Thoracic aorta (tissue), 2 donors: ENCODE measurements around the gene CCDC194. TPM values are rescaled to one million over a fixed set of nuclear protein-coding genes. Genes with fewer than 3 reads are reported as not detected.

ENCODE experiments used
- ATAC-seq: fragments of 150-250 bp; one replicate; pipeline ENCODE4 v1.8.0; 2017; ENCODE audit warnings: low read depth; ENCODE audit not compliant: insufficient number of reproducible peaks, low FRiP score
- DNase-seq: peaks from one replicate; pipeline ENCODE4 v3.0.0-alpha.2; 2020; ENCODE audit warnings: low spot score
- H3K27ac ChIP-seq, 2 donors: fragments of 200-600 bp; sonication (generic); 1 replicate in 1 of 2; 2 replicates in 1 of 2; pipeline ENCODE4 v1.5.1; 2016; ENCODE audit warnings: mild to moderate bottlenecking in 2 of 2, moderate library complexity in 2 of 2
- H3K27me3 ChIP-seq: fragments of 200-600 bp; sonication (generic); replicated peaks from 2 replicates; pipeline ENCODE4 v1.6.0; 2016; ENCODE audit warnings: mild to moderate bottlenecking; ENCODE audit not compliant: insufficient read depth
- H3K36me3 ChIP-seq: fragments of 200-600 bp; sonication (generic); one replicate; pipeline ENCODE4 v1.5.1; 2016
- H3K4me1 ChIP-seq, 2 donors: fragments of 200-600 bp; sonication (generic); 1 replicate in 1 of 2; 2 replicates in 1 of 2; pipeline versions ENCODE4 v1.5.1 to v1.6.0; 2016; ENCODE audit warnings: low read depth in 2 of 2, mild to moderate bottlenecking in 1 of 2; ENCODE audit not compliant: control insufficient read depth in 1 of 2
- H3K4me3 ChIP-seq: fragments of 200-600 bp; sonication (generic); 2 replicates; pipeline ENCODE4 v1.5.1; 2016; ENCODE audit warnings: mild to moderate bottlenecking
- H3K9me3 ChIP-seq: fragments of 200-600 bp; sonication (generic); 2 replicates; pipeline ENCODE4 v1.5.1; 2016
- CTCF ChIP-seq: fragments of 200-600 bp; sonication (generic); IDR thresholded peaks from one replicate; pipeline ENCODE4 v1.5.1; 2019; ENCODE audit warnings: antibody characterized with exemption
- total RNA-seq, 2 donors: library from RNA; depleted of rRNA; stranded (reverse); fragments of >200 nt; gene quantifications; one replicate each; pipeline versions ENCODE4 v1.1.0 to v1.2.3, GENCODE V29; 2016

The CCDC194 gene
- total RNA-seq, 2 donors from 2014 or later: not detected

GRCh38 chr19:17341386-17341785 is 52.6 kb downstream of the CCDC194 start:
- no peak for TF ChIP-seq CTCF
- DNase-seq (no peak), ATAC-seq (no peak)
- Histone ChIP-seq H3K4me1 (peaks cover 7 to 19% of the 10 kb centered on the region in 2 donors), H3K36me3 (peaks cover 9% of the 10 kb centered on the region), H3K4me3 (no peak overlapping the region), H3K9me3 (no peaks in the 10 kb centered on the region), H3K27me3 (no peaks in the 10 kb centered on the region), H3K27ac (no peak overlapping the region)

- H3K27ac ChIP-seq: no peak overlapping the region
- no peak overlapping the region for H3K4me3 ChIP-seq
- H3K4me1 ChIP-seq: peaks cover 7 to 18% of the 10 kb centered on the region in 2 donors
- no peaks in the 10 kb centered on the region for H3K9me3 ChIP-seq
- no peak for TF ChIP-seq CTCF
- H3K36me3 ChIP-seq: peaks cover 9% of the 10 kb centered on the region
- ATAC-seq: no peak
- no peak for DNase-seq
- no peaks in the 10 kb centered on the region for H3K27me3 ChIP-seq
These were observed 53.1 kb downstream of the CCDC194 start for GRCh38 chr19:17340871-17341357.

Other genes starting within 250 kb of the CCDC194 start
- 10 to 100 TPM; 11.5 to 13.7 TPM for gene USE1, start 178.8 kb downstream of the CCDC194 start, total RNA-seq
- gene OCEL1, start 168.0 kb downstream of the CCDC194 start, total RNA-seq: 10 to 100 TPM; 12.4 to 13.3 TPM
- 10 to 100 TPM; 42.0 to 68.1 TPM for gene NR2F6, start 148.3 kb downstream of the CCDC194 start, total RNA-seq
- gene USHBP1, start 129.5 kb downstream of the CCDC194 start, total RNA-seq: 1 to 10 TPM; 3.5 to 4.0 TPM
- 10 to 100 TPM; 55.2 to 87.2 TPM for gene BABAM1, start 126.8 kb downstream of the CCDC194 start, total RNA-seq
- gene ANKLE1, start 112.3 kb downstream of the CCDC194 start, total RNA-seq: 1 to 10 TPM in 1 of 2 donors, not detected in 1; 1.2 TPM
- gene ABHD8, start 90.8 kb downstream of the CCDC194 start, total RNA-seq: 10 to 100 TPM in 1 of 2 donors, 1 to 10 TPM in 1; 9.8 to 24.0 TPM
- gene MRPL34, start 88.3 kb downstream of the CCDC194 start, total RNA-seq: 100 to 1,000 TPM; 132 to 140 TPM
- 10 to 100 TPM in 1 of 2 donors, 1 to 10 TPM in 1; 8.9 to 13.5 TPM for gene DDA1, start 84.6 kb downstream of the CCDC194 start, total RNA-seq
- 10 to 100 TPM in 1 of 2 donors, 1 to 10 TPM in 1; 9.5 to 13.4 TPM for gene ANO8, start 59.3 kb downstream of the CCDC194 start, total RNA-seq
- 10 to 100 TPM; 20.7 to 72.5 TPM for gene GTPBP3, start 56.6 kb downstream of the CCDC194 start, total RNA-seq
- 100 to 1,000 TPM; 120 to 126 TPM for gene PLVAP, start 16.9 kb downstream of the CCDC194 start, total RNA-seq
- gene BST2, start 11.4 kb upstream of the CCDC194 start, total RNA-seq: 100 to 1,000 TPM; 113 to 144 TPM
- 100 to 1,000 TPM in 1 of 2 donors, 10 to 100 TPM in 1; 25.3 to 103 TPM for gene MVB12A, start 25.9 kb upstream of the CCDC194 start, total RNA-seq
- not detected for gene TMEM221, start 54.5 kb upstream of the CCDC194 start, total RNA-seq
- not detected for gene NXNL1, start 66.7 kb upstream of the CCDC194 start, total RNA-seq
- gene SLC27A1, start 76.3 kb upstream of the CCDC194 start, total RNA-seq: 10 to 100 TPM; 29.1 to 36.4 TPM
- 10 to 100 TPM; 67.4 to 92.9 TPM for gene PGLS, start 117.5 kb upstream of the CCDC194 start, total RNA-seq
- 10 to 100 TPM; 73.7 to 94.1 TPM for gene COLGALT1, start 161.5 kb upstream of the CCDC194 start, total RNA-seq